Measurements from ENCODE around the gene TBC1D9.
A peak's percentile ranks its signal among the peaks of the same experiment; 100 is the strongest.

The TBC1D9 gene

DNA sequence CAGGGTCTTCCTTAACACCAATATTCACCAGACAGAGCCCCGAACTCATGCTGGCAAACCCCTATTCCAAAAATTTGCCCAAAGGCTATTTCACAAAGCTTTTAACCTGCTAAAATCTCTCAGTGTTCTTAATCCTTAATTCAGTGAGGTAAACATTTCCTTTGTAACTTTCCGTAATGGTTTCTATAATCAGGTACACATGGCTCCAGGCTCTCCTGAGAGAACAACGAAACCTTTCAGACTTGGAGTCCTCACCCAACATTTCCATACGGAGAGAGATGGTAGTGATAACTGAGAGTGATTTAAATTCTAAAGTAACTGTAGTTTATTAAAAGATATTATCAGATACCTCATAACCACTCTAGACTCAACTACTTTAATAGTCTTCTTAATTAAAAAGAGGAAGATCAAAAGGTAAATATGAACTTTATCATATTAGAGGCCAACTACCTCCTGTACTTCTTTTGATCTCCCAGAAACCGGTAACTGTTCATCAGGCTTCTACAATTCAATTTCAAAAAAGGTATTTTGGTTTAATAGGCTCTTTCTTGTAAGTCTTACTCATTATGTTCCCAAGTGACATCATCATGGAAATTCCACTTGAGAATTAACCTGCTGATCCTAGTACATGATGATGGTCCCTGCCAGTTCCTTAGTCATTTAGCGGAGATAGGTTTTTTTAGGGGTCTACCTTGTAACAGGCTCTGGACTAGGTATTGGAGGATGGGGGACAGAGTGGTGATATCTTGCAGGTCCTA is 96.1 kb downstream of the TBC1D9 start:
- no peak for DNase-seq (ENCODE audit: insufficient read length, low spot score)
- no peak for FAIRE-seq

DNA sequence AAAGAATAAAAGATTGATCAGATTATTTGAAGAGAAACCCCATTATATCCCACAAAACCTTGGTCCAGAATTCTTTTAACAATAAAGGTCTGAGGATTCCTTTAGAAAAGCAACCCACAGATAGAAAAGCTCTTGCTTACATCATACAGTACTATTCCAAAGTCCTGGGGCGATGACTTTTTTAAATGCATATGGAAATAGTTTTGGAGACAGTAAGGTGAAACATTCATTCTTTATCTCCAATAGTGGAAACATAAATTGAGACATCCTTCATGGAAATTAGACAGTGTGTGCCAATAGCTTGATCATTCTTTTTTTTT is 101.7 kb downstream of the TBC1D9 start:
- DNase-seq (ENCODE audit: insufficient read length, low spot score) (no peak), FAIRE-seq (no peak)

- no peak for DNase-seq (ENCODE audit: insufficient read length, low spot score)
- no peak for FAIRE-seq
Measured at GRCh38 chr4:140653718-140654494, 102.3 kb downstream of the TBC1D9 start.

DNA sequence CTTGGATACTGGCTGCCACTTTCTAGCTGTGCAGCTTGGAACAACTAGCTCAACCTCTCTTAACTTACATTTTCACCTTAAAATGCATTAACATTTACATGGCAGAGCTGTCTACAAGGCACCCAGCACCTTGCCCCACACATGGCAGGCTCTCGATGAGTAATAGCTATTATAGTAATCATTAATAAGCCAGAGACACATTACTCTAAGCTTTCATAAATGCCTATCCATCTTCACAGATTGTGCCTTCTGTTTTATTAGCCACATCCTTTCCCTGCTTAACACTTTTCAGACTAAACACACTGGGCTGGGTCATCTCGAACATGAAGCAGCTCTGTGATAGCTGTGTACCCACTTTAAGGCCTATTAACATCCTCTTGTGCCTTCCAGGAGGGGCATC is 103.6 kb downstream of the TBC1D9 start:
- no peak for DNase-seq (ENCODE audit: insufficient read length, low spot score)
- no peak for FAIRE-seq

- DNase-seq (ENCODE audit: insufficient read length, low spot score) (no peak), FAIRE-seq (no peak)
Measured at GRCh38 chr4:140648716-140649308, 107.4 kb downstream of the TBC1D9 start.

GRCh38 chr4:140645614-140646412 is 110.4 kb downstream of the TBC1D9 start:
- FAIRE-seq, result no peak

DNA sequence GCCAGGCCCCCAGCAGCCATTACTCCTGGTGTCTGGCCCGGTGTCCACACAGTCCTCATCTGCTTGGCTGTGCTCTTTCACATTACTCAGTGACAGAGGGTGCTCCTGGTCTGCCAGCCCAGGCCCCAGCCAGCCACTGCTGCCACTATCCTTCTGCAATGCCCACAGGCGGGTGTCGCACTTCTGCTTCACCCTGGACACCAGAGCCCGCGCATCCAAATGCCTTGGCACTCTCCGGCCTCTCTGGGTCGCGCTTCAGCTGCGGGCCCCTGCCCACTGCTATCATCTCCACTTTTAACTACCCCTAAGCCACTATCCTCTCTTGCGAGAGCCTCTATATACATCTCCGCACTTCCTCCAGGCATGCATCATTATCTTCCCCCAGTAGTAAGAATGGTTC is 111.0 kb downstream of the TBC1D9 start:
- FAIRE-seq (no peak), DNase-seq (ENCODE audit: insufficient read length, low spot score) (no peak)

More at GRCh38 chr4:140645614-140646412, 110.4 kb downstream of the TBC1D9 start:
- DNase-seq (ENCODE audit: insufficient read length, low spot score), result no peak

DNA sequence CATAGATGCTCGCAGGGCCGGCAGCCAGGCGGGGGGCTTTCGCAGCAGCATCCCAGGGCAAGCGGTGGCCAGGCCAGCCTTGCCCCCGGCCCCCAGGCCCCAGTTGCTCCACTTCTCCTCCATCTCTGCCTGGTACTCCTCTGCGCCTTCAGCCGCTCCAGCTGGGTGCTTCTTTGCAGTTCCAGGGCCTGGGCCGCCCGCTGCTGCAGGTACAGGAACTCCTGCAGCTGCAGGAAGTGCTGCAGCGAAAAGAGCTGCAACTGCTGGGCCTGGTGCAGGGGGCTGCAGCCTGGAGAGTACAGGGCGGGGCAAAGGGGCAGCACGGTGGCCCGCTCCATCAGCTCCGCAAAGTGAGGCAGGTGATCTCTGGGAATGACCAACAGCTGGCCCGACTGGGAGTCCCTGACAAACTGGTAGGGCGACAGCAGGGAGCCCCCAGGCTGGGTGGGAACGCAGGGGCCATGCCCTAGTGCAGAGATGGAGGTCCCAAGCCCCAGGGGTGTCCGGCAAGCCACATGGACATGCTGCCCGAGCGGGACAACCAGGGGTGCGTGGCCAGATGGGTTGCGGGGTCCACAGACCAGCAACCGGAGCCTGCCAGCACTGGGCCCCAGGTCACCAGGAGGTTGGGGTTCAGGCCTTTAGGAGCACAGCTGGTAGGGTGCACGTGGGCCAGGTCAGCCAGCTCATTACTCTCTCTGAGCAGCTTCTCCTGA is 111.6 kb downstream of the TBC1D9 start:
- FAIRE-seq, result no peak
- no peak for DNase-seq (ENCODE audit: insufficient read length, low spot score)

DNA sequence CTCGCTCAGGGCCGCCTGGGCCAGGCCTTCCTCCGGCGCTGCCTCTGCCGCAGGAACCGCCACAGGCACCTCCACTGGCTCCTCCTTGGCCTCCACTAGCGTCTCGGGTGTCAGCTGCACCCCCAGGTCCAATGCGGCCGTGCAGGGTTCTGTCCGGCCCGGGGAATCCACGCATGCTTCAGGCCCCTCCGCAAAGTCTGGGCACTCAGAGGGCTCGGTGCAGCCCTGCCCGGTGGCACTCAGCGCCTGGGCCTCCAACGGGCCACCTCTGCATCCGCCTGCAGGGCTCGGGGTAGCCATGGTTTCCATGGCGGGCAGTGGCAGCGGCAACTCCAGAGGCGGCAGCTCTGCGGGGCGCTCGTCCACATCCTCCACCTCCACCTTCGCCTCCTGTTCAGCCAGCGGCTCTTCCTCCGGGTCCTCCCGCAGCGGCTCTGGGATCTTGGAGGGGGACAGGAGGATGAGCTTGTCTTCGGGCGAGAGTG is 112.6 kb downstream of the TBC1D9 start:
- FAIRE-seq (no peak), DNase-seq (ENCODE audit: insufficient read length, low spot score) (no peak)

DNA sequence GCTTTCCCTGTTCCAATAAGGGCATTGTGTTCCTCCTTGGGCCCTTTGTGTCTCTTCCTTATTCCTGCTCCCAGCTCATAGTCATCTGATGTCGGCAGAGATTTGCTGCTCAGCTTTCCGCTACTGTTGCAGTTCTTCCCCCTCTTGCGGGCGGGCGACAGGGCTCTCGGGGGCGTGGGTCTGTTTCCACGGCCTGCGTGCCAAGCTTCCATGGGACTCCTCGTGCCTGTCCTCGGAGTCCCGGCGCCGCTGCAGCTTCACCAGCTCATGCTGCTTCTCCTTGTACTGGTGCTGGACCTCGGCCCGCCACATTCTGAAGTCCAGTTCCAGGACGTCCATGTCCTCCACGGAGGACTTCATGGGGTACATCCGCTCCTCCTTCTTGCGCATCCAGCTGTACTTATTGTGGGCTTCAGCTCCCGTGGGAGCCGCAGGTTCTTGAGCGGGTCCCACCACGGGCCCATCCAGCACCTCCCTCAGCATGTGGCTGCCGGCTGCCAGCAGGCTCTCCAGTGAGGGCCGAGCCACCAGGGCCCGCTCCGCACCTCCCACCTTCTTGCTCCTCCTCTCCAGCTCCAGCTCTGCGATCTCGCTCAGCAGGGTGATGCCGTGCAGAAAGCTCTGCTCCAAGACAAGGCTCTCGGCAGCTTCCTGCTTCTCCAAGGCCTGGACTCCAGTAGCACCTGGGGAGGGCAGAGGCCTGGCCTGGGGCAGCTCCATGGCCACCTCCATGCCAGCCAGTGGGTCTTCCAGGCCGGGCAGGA is 113.3 kb downstream of the TBC1D9 start:
- DNase-seq (ENCODE audit: insufficient read length, low spot score) (no peak), FAIRE-seq (no peak)

DNA sequence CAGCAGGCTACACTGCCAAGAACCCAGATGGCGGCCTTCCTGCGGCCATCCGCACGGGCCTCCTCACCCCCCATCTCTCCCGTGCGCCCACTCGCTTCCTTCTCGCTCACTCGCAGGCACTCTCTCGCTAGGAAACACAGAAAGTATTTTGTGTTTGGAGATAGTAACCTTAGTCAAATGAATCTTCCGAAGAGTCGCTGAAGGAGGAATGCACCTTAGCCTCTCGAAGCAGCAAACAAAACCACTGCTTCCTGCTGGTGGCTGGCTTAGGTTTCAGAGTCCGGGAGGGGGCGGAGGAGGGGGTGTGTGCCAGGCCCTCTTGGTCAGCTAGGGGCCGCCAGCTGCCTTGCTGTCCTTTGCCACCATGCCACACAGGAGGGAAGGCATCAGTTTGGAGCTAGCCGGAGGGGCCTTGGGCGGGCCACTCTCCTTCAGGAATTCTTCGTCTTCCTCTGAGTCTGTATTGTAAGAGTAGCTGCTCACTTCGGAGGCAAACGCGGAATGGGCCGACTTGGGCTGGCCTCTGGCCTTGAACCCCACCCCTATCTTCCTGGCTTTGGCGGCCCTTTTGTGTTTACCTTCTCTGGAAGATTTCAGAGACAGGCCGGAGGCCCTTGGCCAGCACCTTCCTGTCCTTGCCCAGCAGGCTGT is 114.3 kb downstream of the TBC1D9 start:
- DNase-seq (ENCODE audit: insufficient read length, low spot score) (no peak), FAIRE-seq (no peak)

GRCh38 chr4:140641105-140641555 is 115.1 kb downstream of the TBC1D9 start:
- DNase-seq (ENCODE audit: insufficient read length, low spot score), result no peak
- no peak for FAIRE-seq

GRCh38 chr4:140640150-140640748 is 115.9 kb downstream of the TBC1D9 start:
- no peak for DNase-seq (ENCODE audit: insufficient read length, low spot score)
- FAIRE-seq, result no peak

DNA sequence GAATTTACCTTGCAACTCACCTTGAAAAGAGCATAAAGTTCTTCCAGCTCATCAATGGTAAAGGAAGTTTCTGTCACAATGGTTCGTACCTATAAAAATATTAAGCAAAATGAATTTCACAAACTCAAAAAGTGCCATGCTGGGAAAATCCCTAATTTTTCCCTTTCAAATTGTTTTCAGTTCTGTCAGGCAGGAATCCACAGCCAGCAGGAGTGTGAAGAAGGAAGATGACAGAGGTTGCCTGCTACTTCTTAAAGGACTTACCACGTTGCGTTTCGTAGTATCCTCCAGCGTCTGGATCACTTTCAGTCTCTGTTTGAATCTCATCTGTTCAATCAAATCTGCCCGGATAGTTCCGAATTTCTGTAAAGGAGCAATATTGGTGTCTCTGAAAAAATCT is 117.1 kb downstream of the TBC1D9 start:
- no peak for FAIRE-seq

DNA sequence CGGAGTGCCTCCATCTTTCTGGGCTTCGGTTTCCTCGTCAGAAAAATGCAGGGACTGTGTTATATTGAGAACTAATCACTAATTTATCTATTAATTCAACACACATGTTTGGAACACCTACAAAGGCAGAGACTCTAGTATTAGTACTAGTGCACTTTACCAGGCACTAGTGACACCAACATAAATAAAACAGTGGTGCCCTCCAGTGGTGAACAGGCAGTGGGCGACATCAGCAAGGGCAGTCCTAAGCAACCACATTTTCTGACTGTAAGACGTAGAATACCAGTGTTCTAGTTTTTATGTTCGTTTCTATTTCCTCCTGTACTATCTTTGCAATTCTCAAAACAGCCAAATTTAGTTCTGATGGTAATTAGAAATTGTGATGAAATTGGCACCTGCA is 118.3 kb downstream of the TBC1D9 start:
- peak; percentile 29 for DNase-seq (ENCODE audit: insufficient read length, low spot score)
- FAIRE-seq, result no peak

More for the DNA sequence above, 117.1 kb downstream of the TBC1D9 start:
- no peak for DNase-seq (ENCODE audit: insufficient read length, low spot score)

DNA sequence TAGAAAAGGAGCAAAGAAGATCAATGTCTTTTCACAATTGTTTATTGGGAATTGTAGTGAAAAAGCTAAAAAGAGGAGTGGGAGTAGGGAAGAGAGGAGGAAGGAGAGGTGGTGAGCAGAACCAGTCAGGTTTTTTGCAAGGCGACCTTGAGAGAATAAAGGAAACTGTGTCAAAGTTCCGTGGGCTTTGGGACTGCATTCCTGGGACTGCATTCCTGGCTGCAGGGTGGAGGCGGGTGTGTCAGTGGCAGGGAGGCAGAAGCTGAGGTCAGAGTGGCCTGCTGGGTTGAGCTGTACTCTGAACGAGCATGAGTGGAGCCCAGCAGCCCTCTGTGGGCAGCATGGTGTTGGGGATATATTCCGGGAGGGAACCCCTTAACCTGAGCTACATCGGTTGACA is 120.6 kb downstream of the TBC1D9 start:
- DNase-seq (ENCODE audit: insufficient read length, low spot score) (peak; percentile 36), FAIRE-seq (no peak)

DNA sequence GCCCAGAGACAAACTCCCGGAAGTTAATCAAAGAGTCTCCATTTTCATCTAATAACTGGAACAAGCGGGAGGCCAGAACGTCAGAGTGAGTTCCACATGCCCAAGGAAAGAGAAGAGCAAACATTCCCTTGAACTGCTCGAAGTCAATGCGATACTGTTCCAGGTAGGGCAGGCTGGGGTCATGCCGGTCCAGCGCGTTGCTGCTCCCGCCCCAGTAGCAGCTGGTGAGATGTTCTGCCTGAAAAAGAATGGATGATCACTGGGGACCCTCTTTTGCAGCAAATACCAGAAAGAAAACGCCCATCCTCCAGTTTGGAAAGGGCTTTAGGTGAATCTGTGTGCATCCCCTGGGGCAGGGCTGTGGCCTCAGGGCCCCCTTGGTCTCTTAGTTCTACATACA is 122.2 kb downstream of the TBC1D9 start:
- DNase-seq (ENCODE audit: insufficient read length, low spot score), result no peak
- FAIRE-seq, result no peak

DNA sequence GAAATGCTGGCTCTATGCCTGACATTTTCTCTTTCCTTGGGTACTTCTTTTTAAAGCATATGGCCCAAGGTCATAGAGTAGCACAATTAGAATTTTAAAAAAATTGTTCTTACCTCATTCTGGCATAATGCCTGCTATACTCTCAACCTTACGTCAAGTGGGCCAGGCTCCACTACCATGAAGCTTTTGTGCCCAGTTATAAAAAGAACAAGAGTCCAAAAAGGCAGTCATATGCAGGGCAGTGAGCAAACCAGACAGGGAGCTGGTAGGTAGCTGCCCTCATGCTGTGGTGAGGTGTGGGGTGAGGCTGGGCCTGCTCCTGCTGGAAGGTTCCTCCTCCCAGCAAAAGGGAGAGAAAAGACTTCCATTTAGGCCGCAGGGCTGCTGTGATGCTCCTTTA is 123.1 kb downstream of the TBC1D9 start:
- FAIRE-seq, result no peak
- no peak for DNase-seq (ENCODE audit: insufficient read length, low spot score)

GRCh38 chr4:140630246-140630645 is 125.9 kb downstream of the TBC1D9 start:
- FAIRE-seq, result no peak
- no peak for DNase-seq (ENCODE audit: insufficient read length, low spot score)
